NCI-H1092 (cell line): ENCODE measurements around the gene NYAP2.

Experiments used
- DNase-seq: peaks from one replicate; lab custom pipeline; 2025; lab: John Stamatoyannopoulos, UW

NYAP2 gene

GRCh38 chr2:225486236-225486635 lies 86.7 kb downstream of the NYAP2 start:
- DNase-seq: no peak

DNA sequence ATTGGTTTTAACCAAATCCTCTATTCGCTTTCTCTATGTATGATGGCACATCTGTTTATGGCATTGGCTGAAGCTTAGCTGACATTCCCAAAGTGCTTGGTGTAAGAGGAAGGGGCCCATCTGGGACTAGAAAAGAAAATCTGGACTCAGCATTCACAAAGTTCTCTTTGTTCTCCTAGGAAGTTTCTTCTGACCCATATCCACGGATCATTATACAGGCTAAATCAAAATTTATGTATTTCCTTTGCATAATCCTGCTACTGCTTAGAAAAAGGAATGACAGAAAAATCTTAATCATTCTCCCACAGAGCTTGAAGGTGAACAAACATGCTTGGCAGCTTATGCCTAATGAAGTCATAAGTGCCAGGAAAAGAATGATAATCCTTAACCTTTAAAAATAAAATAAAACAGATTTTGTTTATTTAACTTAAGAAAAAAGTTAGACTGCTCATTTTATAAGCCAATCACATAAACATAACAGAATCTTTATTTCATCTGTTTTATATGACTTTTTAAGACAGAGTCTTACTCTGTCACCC lies 88.4 kb downstream of the NYAP2 start:
- DNase-seq: no peak

DNA sequence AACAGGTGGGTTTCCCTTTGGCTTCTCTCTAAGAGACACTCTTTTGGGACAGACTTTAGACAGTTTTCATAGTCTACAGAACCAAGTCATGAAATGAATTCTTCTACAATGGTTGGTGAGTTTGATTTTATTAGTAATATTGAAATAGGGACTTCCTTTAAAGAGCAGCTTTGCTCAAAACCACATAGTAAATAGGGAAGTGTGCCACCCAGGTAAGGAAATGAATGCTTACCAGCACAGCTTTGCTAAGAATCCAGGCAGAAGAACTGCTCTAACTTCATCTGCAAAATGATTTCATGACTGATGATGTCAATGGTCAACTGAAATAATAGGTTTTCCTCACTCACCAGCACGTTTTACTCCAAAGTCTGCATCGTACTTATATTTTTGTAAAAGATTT lies 89.2 kb downstream of the NYAP2 start:
- no peak for DNase-seq

DNA sequence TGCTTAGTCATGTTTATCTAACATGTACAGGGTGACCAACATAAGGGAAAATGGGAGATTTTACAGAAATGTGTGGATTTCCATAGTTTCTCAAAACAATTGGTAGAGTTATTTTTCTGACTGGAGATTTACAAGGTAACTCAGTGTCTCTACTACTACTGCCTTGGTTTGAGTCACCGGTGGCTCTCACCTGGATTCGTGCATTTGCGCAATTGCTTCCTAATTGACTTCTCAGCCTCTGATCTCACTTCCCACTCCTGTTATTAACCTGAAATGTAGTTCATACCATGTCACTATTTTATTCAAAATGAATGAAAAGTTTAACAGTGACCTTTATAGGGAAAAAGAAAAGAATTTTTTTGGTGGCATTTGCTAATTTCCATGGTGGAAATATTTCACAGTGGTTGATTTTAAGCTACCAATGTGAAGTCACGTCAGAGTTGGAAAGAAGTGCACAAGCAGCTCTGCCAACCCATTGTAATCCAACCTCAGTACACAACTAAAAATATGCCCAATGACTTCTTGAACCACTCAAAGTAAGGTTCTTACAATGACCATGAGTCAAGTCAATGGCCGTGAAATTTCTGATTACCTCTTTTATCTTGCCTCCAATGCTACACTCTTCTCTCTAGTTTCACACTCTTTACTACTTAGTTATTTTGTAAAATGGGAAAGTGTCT lies 94.0 kb downstream of the NYAP2 start:
- no peak for DNase-seq

GRCh38 chr2:225494100-225494459 lies 94.6 kb downstream of the NYAP2 start:
- DNase-seq: no peak

DNA sequence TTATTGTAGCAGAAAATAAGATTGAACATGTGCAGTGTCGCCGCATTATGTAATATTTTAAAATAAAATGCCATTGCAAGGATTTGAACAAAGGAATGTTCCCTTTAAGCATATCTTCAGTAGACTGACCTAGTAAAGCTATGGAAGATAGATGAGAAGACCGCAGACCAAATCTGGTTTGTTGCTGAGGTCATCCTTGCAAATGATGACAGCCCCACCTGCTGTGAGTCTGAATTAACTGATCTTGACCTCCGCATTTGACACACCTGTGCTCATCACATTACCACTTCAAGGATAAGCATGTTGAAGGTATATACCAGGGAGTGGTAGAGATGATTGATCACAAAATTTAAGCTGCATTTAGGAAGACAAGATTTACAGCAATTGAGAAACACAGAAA lies 96.2 kb downstream of the NYAP2 start:
- no peak for DNase-seq

DNA sequence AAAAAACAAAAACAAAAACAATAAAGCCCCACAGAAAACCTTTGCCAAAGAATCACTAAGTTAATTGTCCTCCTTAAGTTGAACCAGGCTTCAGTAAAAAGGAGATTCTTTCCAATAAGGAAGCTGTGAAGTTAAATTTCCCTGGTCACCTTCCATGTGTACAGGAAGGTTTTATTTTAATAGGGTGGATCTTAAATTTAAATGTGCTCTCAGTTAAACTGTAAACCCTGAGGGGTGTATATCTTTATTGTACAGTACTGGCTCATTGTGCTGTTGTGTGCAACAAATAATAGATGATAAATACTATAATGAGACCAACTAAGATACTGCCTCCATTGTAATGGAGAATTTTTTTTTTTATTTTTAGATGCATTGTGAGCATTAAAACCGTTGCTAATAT lies 97.1 kb downstream of the NYAP2 start:
- DNase-seq: no peak

DNA sequence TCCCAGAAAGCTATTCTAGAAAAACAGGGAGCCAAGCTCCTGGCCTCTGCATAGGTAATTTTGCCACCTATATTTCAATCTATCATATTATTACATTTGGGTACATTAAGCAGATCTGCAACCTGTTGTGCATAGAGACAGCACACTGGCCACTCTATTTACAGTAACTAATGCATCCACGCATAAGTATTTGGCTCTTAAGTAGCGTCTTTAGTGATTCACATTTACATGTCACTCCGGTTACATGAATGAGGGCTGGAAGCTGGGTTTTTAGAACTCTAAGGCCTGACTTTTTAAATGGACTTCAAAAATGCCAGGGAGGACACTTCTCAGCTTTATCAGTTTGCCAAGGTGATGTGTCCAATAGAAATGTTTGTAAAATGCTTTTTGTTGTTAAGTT lies 97.7 kb downstream of the NYAP2 start:
- DNase-seq: no peak

DNA sequence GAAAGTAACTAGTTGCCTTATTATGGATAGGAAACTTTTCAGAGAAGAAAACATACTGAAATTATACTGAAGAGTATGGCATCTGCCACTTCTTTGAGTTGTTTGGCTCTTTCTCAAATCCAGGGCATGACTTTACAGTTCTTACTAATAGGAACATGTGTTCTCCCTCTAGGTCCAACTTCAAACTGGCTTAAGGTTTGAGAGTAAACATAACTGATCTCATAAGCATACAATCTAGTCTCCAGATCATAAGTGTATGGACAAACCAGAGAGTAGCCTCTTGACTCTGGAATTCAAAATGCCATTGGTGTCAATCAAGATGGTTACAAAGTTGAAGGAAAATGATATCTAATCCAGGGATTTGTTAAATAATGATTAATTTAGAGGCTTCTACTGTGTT lies 101.5 kb downstream of the NYAP2 start:
- DNase-seq: no peak

- DNase-seq: no peak
Measured at GRCh38 chr2:225502971-225503370, 103.5 kb downstream of the NYAP2 start.

- DNase-seq: no peak
Measured at GRCh38 chr2:225510796-225511195, 111.3 kb downstream of the NYAP2 start.

GRCh38 chr2:225512469-225512868 lies 113.0 kb downstream of the NYAP2 start:
- DNase-seq: no peak

GRCh38 chr2:225512876-225513540 lies 113.5 kb downstream of the NYAP2 start:
- DNase-seq: no peak

- no peak for DNase-seq
Measured at GRCh38 chr2:225515033-225515432, 115.5 kb downstream of the NYAP2 start.

DNA sequence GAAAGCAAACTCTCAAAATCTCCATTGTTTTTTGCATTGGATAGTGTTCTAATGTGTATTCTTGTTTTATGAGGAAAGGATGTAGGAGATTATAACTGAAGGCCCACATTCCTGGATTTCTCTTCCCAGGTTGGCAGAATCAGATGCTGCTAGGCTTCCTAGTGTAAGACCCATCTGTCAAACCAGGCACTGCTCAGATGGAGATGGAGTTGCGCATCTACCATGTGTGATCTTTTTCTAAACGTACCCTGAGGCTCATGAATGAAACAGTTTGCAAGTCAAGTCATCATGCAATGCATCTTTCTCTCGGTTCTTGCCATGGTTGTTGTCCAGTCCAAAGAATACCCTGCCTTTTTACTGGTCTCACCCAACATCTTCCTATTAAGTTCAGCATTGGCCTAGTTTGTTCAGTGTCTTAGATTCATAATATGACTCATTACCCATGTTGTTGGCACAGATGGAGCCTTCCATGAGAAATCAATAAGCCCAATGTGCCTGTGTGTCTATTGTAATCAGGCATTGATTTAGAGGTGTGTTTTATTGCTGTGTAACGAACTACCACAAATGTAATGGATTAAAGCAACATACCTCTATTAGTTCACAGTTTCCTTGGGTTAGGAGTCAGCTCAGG lies 127.4 kb downstream of the NYAP2 start:
- DNase-seq: no peak

GRCh38 chr2:225531559-225531958 lies 132.0 kb downstream of the NYAP2 start:
- DNase-seq: no peak

DNA sequence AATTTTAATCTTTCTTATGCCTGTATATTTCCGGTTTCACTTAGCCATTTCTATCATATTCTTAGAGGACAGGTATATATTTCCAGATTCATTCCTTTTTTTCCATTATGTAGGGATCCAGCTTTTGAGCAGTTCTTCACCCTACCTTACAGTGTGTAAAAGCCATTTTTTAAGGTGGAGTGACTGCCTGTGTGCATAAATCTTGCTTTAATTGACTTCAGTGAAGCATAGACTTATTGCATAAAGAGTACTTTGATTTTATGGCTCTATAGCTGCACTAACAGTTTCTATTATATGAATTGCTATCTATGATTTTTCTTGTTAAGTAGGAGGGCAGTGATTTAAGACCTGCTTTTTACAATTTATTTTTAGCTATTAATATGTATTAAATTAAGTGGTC lies 132.6 kb downstream of the NYAP2 start:
- DNase-seq: no peak

DNA sequence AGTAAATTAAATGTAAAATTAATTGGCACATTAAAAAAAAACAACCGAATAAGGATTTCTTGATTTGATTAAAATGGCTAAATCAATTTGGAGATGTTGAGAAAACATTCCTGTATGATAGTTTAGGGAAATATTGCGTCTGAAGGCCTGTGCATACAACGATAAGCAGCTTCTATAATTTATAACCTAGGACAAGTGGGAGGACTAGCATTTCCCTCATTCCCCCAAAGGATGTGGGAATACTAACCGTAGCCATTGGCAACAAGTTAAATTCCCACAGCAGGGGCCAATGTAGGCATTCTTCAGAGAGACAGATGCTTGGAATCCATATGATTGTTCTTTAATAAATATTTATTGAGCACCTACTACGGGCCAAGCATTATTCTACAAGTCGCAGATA lies 134.5 kb downstream of the NYAP2 start:
- DNase-seq: no peak

DNA sequence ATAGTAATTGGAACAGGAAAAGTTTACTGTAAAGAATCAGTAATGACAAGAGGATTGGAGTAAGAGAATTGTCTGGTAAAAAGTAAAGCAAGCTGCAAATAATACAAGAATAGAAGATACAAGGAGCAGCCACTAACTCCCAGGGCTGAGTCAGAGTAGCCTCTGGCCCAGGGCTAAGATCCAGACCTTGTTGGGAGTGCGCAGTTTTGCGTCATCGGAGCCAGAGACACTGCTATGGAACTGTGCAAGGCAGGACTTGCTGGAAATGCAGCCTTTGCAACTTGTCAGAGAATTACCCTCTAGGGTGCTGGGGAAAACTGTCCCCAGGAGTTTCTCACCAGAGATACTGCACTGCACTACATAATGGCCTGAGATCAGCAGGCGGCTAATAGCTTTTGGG lies 135.2 kb downstream of the NYAP2 start:
- no peak for DNase-seq

DNA sequence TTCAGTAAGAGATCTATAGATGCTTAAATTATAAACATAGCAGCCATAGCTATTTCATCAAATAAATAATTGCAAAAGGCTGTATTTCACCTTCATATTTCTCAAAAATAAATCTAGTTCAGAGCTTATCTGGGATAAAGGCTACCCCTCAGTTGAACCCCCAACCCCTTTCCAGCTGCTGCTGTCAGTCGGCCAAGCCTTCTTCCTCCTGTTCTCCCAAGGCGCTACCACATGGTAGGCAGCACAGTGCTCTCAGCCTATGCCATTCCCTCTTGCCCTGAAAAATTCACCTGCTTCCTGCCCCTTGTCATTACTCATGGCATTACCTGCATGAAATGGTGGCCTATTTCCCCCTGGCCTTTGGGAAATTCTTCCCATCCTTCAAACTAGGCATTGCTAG lies 136.5 kb downstream of the NYAP2 start:
- no peak for DNase-seq

DNA sequence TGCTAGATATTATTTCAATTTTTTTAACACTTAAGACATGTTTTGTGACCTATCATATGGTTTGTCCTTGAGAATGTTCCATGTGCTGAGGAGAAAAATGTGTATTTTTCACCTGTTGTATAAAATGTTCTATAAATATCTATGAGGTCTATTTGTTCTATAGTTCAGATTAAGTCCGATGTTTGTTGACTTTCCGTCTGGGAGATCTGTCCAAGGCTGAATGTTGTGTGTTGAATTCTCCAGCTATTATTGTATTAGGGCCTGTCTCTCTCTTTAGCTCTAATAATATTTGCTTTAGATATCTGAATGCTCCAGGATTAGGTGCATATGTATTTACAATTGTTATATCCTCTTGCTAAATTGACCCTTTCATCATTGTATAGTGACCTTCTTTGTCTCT lies 144.1 kb downstream of the NYAP2 start:
- DNase-seq: no peak

DNA sequence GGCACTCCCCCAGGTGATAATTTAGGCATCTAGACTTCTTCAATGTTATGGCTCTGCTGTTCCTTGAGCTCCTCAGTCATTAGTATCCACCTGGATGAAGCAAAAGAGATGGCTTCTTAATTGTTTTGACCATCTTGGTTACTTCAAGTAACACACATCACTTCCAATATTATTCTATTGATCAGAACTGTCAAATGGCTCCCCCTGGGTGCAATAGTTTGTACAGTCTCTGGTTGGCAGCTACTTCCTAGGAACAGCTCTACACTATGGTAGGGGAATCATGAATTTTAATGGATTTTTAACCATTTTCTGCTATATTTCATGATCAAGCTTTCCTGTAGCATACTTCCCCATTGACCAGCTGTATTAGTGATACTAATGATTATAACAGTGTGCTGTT lies 157.0 kb downstream of the NYAP2 start:
- DNase-seq: no peak

DNA sequence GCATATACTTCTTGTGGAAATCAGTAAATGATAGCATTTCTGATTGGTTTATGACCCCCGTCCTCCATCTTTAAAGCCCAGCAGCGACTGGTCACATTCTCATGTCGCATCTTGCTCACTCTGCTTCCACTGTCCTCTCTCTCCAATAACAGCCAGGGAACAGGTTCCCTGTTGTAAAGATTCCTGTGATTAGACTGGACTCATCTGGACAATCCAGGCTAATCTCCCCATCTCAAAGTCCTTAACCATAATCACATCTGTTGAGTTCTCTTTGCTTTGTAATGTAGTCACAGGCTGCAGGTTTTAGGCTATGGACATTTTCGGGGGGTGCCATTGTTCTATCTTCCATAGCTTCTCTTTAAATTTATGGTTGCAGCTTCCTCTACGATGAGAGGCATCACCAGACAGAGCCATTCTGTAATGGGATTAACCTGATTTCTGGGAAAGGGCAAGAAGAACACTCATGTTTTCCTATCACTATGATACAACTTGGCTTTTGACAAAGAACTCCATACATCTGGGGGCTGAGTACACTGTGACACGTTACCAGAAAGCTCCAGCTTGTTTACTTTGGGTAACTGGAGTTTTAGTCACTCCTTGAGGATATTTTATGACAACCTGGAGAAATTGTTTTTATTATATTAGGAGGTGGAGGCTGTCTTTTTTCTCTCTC lies 159.0 kb downstream of the NYAP2 start:
- no peak for DNase-seq
